CMK (cell line): ENCODE results near the gene GSTO2.

Experiments
- DNase-seq: peaks from one replicate; pipeline ENCODE4 v3.0.0-alpha.2; 2010; ENCODE audit warnings: low read depth

GSTO2 gene

GRCh38 chr10:104340641-104341040, 71.7 kb downstream of the GSTO2 start:
- no peak for DNase-seq

GRCh38 chr10:104342941-104343411, 74.0 kb downstream of the GSTO2 start:
- DNase-seq: no peak

DNA sequence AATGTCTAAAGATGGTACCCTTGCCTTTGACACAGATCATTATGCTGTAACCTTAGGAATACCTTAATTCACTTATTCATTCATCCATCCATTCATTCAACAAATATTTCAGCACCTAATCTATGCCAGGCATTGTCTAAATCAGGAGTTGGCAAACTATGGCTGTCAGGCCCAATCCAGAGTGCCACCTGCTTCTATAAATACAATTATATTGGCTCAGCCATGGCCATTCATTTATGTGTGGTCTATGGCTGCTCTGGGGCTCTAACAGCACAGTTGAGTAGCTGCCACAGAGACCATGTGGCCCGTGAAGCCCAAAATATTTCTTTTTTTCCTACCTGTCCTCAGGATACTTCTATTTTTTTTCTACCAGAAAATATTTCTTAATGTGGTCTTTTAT, 75.2 kb downstream of the GSTO2 start:
- DNase-seq: no peak

GRCh38 chr10:104345515-104345914, 76.5 kb downstream of the GSTO2 start:
- DNase-seq: no peak

GRCh38 chr10:104345941-104346340, 77.0 kb downstream of the GSTO2 start:
- DNase-seq: no peak

GRCh38 chr10:104347295-104348045, 78.5 kb downstream of the GSTO2 start:
- no peak for DNase-seq

- DNase-seq: no peak
These were observed 79.6 kb downstream of the GSTO2 start for GRCh38 chr10:104348601-104349000.

GRCh38 chr10:104349623-104350126, 80.7 kb downstream of the GSTO2 start:
- DNase-seq: no peak

DNA sequence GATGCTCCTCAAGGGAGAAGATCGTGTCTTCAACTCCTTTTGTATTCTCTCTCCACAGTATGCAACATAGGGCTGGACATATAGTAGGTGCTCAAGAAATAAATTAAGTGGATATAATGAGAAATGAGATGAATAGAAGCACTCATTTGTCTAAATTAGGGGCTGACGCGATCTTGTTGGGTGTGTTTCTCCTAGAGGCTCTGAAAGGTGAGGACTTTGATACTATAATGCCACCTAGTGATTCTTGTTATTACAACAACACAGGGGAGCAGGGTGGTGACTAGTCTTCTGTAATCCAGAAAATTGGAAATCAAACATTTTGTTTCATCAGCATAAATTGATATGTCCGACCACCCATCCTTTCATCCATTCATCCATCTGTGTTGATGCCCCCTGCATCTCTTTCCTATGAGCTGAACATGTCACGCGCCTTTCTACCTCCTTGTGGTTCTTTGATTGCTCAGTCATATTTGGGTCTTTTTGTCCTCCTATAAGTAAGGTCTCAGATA, 81.2 kb downstream of the GSTO2 start:
- DNase-seq: no peak

- no peak for DNase-seq
These were observed 82.2 kb downstream of the GSTO2 start for GRCh38 chr10:104351061-104351702.

GRCh38 chr10:104351919-104352318, 82.9 kb downstream of the GSTO2 start:
- no peak for DNase-seq

DNA sequence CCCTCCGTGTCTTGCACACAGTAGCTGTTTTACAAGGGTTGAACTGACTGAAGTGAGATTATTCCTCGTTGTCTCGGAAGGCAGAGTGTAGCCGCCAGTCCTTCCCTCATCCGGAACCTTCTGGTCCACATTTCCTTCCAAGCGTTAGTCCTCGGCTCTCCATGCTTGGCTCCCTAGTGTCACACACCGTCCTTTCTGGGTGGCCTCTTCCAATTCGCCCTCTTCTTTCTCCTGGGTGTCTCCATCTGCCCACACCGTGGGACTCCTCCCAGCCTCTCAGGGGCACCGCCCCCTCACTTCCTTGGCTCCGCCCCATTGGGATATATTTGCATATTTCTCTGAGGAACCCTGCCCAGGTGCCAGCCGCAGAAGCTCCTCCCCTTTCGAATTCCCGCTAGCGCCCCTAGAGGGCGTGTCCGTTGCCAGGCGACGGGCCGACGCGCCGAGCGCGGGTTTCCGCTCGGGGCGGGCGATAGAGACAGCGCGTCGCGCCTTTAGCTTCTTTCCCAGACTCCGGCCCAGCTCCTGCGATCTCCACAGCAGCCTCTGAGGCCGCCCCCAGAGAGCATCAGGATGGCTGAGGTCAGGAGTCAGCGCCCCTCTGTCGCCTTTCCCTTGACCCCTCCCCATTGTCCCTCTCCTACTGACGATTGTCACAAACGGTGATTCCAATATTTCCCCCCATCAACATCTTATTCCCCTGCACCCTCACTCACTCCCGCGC, 84.5 kb downstream of the GSTO2 start, which contains the start of gene CFAP58:
CFAP58 (plus strand) TSS at position 509 of the 724 bp plus-strand sequence; CDS start at position 574, 65 bp downstream.
- DNase-seq: peak; percentile 80
